Limb (tissue), 2 donors: Measurements from ENCODE around the gene DCAKD.

ENCODE experiments used
- DNase-seq, 2 donors: peaks; one replicate each; pipeline ENCODE4 v3.0.0-alpha.2; 2016; ENCODE audit errors: extremely low spot score in 2 of 2

DCAKD gene

GRCh38 chr17:45031231-45032173 lies 19.9 kb downstream of the DCAKD start:
- no peak for DNase-seq

- no peak for DNase-seq
Observed at GRCh38 chr17:45030733-45031132, 20.7 kb downstream of the DCAKD start.

GRCh38 chr17:45029758-45030423 lies 21.5 kb downstream of the DCAKD start:
- DNase-seq, result no peak

- DNase-seq, result no peak
Observed at GRCh38 chr17:45029096-45029495, 22.3 kb downstream of the DCAKD start.

GRCh38 chr17:45022655-45023339 lies 28.6 kb downstream of the DCAKD start:
- DNase-seq, result no peak

GRCh38 chr17:45022288-45022648 lies 29.2 kb downstream of the DCAKD start:
- no peak for DNase-seq

- peak; percentile 68 to 85 for DNase-seq
Observed at GRCh38 chr17:45021607-45022287, 29.7 kb downstream of the DCAKD start.

- peak in 1 of 2 donors; percentile 67 for DNase-seq
Observed at GRCh38 chr17:45020354-45021138, 30.9 kb downstream of the DCAKD start.

- DNase-seq, result peak in 1 of 2 donors; percentile 69
Observed at GRCh38 chr17:45018848-45019711, 32.4 kb downstream of the DCAKD start.

GRCh38 chr17:45018514-45018847 lies 33.0 kb downstream of the DCAKD start:
- DNase-seq, result no peak

GRCh38 chr17:45016823-45017222 lies 34.6 kb downstream of the DCAKD start:
- DNase-seq, result no peak

- DNase-seq, result no peak
Observed at GRCh38 chr17:45016237-45016636, 35.2 kb downstream of the DCAKD start.

- peak; percentile 51 to 60 for DNase-seq
Observed at GRCh38 chr17:45013021-45013997, 38.1 kb downstream of the DCAKD start.

- no peak for DNase-seq
Observed at GRCh38 chr17:45011767-45012166, 39.7 kb downstream of the DCAKD start.

GRCh38 chr17:45009676-45010467 lies 41.6 kb downstream of the DCAKD start:
- DNase-seq, result no peak

GRCh38 chr17:45008216-45008615 lies 43.2 kb downstream of the DCAKD start:
- DNase-seq, result no peak

GRCh38 chr17:45006927-45007461 lies 44.4 kb downstream of the DCAKD start:
- no peak for DNase-seq

GRCh38 chr17:45005700-45006099 lies 45.7 kb downstream of the DCAKD start:
- DNase-seq, result no peak
